ENCODE results near the gene MAEA. TPM values are rescaled to one million over a fixed set of nuclear protein-coding genes. Genes with fewer than 3 reads are reported as not detected.
"Not testable (repeated sequence)": the region's sequence is repeated elsewhere in the genome, so short reads cannot be mapped to it uniquely, and the experiment has no call there.

The MAEA gene
- total and polyA plus RNA-seq, 12 donors: 39.1 to 72.8 (median 50.3) TPM

GRCh38 chr4:1369091-1369450, 79.4 kb downstream of the MAEA start:
- H3K9me3 ChIP-seq: no peaks in the 10 kb centered on the region
- H3K27ac ChIP-seq: no peak overlapping the region
- DNase-seq (no peak), ATAC-seq (peak in 1 of 8 donors; percentile 8)
- H3K36me3 ChIP-seq: peaks cover 0 to 81% (median 0%) of the 10 kb centered on the region in 9 donors
- TF ChIP-seq CTCF (IDR thresholded peaks at IDR 0.05): no peak
- H3K27me3 ChIP-seq: no peaks in the 10 kb centered on the region
- WGBS, 2 donors: 94 to 96% methylated on average over 18 of the region's 18 CpGs
- H3K4me1 ChIP-seq: no peaks in the 10 kb centered on the region
- intact Hi-C loops (cut with DNase I): loop anchor here in 1 of 10 donors (10.0 kb wide), 1 partner anchor 146 kb away; no protein-coding TSS in a partner anchor
- no peak overlapping the region for H3K4me3 ChIP-seq

GRCh38 chr4:1369479-1370079, 79.9 kb downstream of the MAEA start:
- 94 to 95% methylated on average over 22 of the region's 22 CpGs for WGBS, 2 donors
- Histone ChIP-seq H3K36me3 (peaks cover 0 to 82% (median 0%) of the 10 kb centered on the region in 9 donors), H3K9me3 (no peaks in the 10 kb centered on the region), H3K27me3 (no peaks in the 10 kb centered on the region), H3K4me3 (no peak overlapping the region), H3K27ac (no peak overlapping the region), H3K4me1 (no peaks in the 10 kb centered on the region)
- intact Hi-C loops (cut with DNase I): loop anchor here in 1 of 10 donors (10.0 kb wide), 1 partner anchor 145 kb away; no protein-coding TSS in a partner anchor
- ATAC-seq: no peak
- TF ChIP-seq CTCF (IDR thresholded peaks at IDR 0.05): no peak
- DNase-seq: peak in 1 of 2 donors; percentile 1

GRCh38 chr4:1370321-1371124, 80.8 kb downstream of the MAEA start:
- Histone ChIP-seq H3K4me1 (no peaks in the 10 kb centered on the region), H3K36me3 (peaks cover 0 to 83% (median 4%) of the 10 kb centered on the region in 9 donors), H3K4me3 (no peak overlapping the region), H3K27ac (no peak overlapping the region), H3K27me3 (no peaks in the 10 kb centered on the region), H3K9me3 (no peaks in the 10 kb centered on the region)
- 95 to 96% methylated on average over 29 of the region's 29 CpGs for WGBS, 2 donors
- intact Hi-C loops (cut with DNase I): no loop called here
- no peak for TF ChIP-seq CTCF (IDR thresholded peaks at IDR 0.05)
- ATAC-seq (no peak), DNase-seq (peak in 1 of 2 donors; percentile 5)

- ATAC-seq (no peak), DNase-seq (no peak)
- H3K27ac ChIP-seq: no peak overlapping the region
- intact Hi-C loops (cut with DNase I): no loop called here
- no peaks in the 10 kb centered on the region for H3K9me3 ChIP-seq
- no peaks in the 10 kb centered on the region for H3K4me1 ChIP-seq
- H3K4me3 ChIP-seq: no peak overlapping the region
- 94 to 96% methylated on average over 28 of the region's 28 CpGs for WGBS, 2 donors
- no peak for TF ChIP-seq CTCF (IDR thresholded peaks at IDR 0.05)
- H3K27me3 ChIP-seq: no peaks in the 10 kb centered on the region
- peaks cover 0 to 83% (median 11%) of the 10 kb centered on the region in 9 donors for H3K36me3 ChIP-seq
These were observed 81.8 kb downstream of the MAEA start for GRCh38 chr4:1371176-1372165.

- H3K4me3 ChIP-seq; ATAC-seq; H3K4me1 ChIP-seq; intact Hi-C loops (cut with DNase I); DNase-seq; H3K27ac ChIP-seq; H3K27me3 ChIP-seq; H3K9me3 ChIP-seq: not testable (repeated sequence)
- 76 to 79% methylated on average over 13 to 14 of the region's 22 CpGs for WGBS, 2 donors
- H3K36me3 ChIP-seq: peaks cover 0 to 83% (median 11%) of the 10 kb centered on the region in 9 donors
These were observed 82.9 kb downstream of the MAEA start for GRCh38 chr4:1372576-1372975.
